Esophagus (tissue), 2 donors: ENCODE results near the gene GIT2. TPM values are rescaled to one million over a fixed set of nuclear protein-coding genes. Genes with fewer than 3 reads are reported as not detected.
A peak's percentile ranks its signal among the peaks of the same experiment; 100 is the strongest.

Source experiments
- H3K27ac ChIP-seq, 2 donors: one replicate each; pipeline ENCODE4 v1.5.1; 2013; ENCODE audit warnings: low read depth in 2 of 2, mild to moderate bottlenecking in 2 of 2, inconsistent platforms in 1 of 2, low read length in 1 of 2, moderate library complexity in 1 of 2
- H3K27me3 ChIP-seq, 2 donors: one replicate each; pipeline ENCODE4 v1.6.1; 2013; ENCODE audit warnings: low read length in 2 of 2, control low read depth in 1 of 2, mild to moderate bottlenecking in 1 of 2; ENCODE audit not compliant: insufficient read depth in 2 of 2, control insufficient read depth in 1 of 2
- H3K36me3 ChIP-seq, 2 donors: one replicate each; pipeline ENCODE4 v1.6.1; 2013; ENCODE audit warnings: low read length in 1 of 2; ENCODE audit not compliant: control insufficient read depth in 2 of 2, insufficient read depth in 2 of 2
- H3K4me1 ChIP-seq, 2 donors: one replicate each; pipeline ENCODE4 v1.6.1; 2013; ENCODE audit warnings: low read length in 1 of 2; ENCODE audit not compliant: control insufficient read depth in 2 of 2, insufficient read depth in 2 of 2
- H3K4me3 ChIP-seq, 2 donors: one replicate each; pipeline ENCODE4 v1.5.1; 2013; ENCODE audit warnings: low read length in 2 of 2, mild to moderate bottlenecking in 2 of 2, low read depth in 1 of 2, moderate library complexity in 1 of 2
- H3K9me3 ChIP-seq, 2 donors: one replicate each; pipeline ENCODE4 v1.6.1; 2013; ENCODE audit warnings: mild to moderate bottlenecking in 2 of 2, low read depth in 1 of 2, low read length in 1 of 2, moderate library complexity in 1 of 2; ENCODE audit not compliant: control insufficient read depth in 2 of 2, insufficient read depth in 1 of 2
- WGBS, 2 donors: extraction: QIAGEN DNeasy Blood & Tissue Kit; methylation state at CpG; one replicate each; pipeline ENCODE4 v1.1.7; 2013; 5-methylcytosine and 5-hydroxymethylcytosine counted together
- polyA plus RNA-seq, 2 donors: library from polyadenylated mRNA; stranded (reverse); fragments of 200-250 nt; gene quantifications; one replicate each; pipeline ENCODE4 v1.2.3, GENCODE V29; 2013
- donor health status: healthy with polysubstance abuse.
- donor health status: Bipolar disorder and iron deficiency.

GIT2 gene
- polyA plus RNA-seq, 2 donors: 7.4 to 10.6 TPM

GRCh38 chr12:109998241-109998903 is 2.2 kb upstream of the GIT2 start:
- peak overlapping the region; percentile 69 to 75 for H3K27ac ChIP-seq
- peak overlapping the region; percentile 95 for H3K4me3 ChIP-seq
- H3K4me1 ChIP-seq: peaks cover 0 to 2% of the 10 kb centered on the region in 2 donors

GRCh38 chr12:109997393-109997792 is 1.2 kb upstream of the GIT2 start:
- H3K27ac ChIP-seq: no peak overlapping the region
- no peaks in the 10 kb centered on the region for H3K27me3 ChIP-seq
- H3K4me3 ChIP-seq: no peak overlapping the region
- WGBS, 2 donors: 89 to 91% methylated on average over 4 of the region's 4 CpGs
- no peaks in the 10 kb centered on the region for H3K9me3 ChIP-seq
- H3K36me3 ChIP-seq: no peaks in the 10 kb centered on the region
- H3K4me1 ChIP-seq: no peaks in the 10 kb centered on the region

More at GRCh38 chr12:109998241-109998903, 2.2 kb upstream of the GIT2 start:
- WGBS, 2 donors: 51 to 60% methylated on average over 9 of the region's 9 CpGs
- H3K27me3 ChIP-seq: no peaks in the 10 kb centered on the region
- H3K9me3 ChIP-seq: no peaks in the 10 kb centered on the region
- H3K36me3 ChIP-seq: no peaks in the 10 kb centered on the region

GRCh38 chr12:109996483-109996853 is 300 bp upstream of the GIT2 start:
- Histone ChIP-seq H3K4me3 (peak overlapping the region; percentile 93 to 97), H3K4me1 (no peaks in the 10 kb centered on the region), H3K27me3 (no peaks in the 10 kb centered on the region), H3K36me3 (peaks cover 0 to 2% of the 10 kb centered on the region in 2 donors), H3K27ac (no peak overlapping the region), H3K9me3 (no peaks in the 10 kb centered on the region)
- WGBS, 2 donors: 49 to 50% methylated on average over 2 of the region's 2 CpGs

GRCh38 chr12:109995361-109995685 is 845 bp downstream of the GIT2 start:
- Histone ChIP-seq H3K9me3 (no peaks in the 10 kb centered on the region), H3K27me3 (no peaks in the 10 kb centered on the region), H3K27ac (peak overlapping the region; percentile 83 to 88), H3K36me3 (peaks cover 0 to 2% of the 10 kb centered on the region in 2 donors), H3K4me1 (no peaks in the 10 kb centered on the region), H3K4me3 (peak overlapping the region; percentile 93 to 97)
- WGBS, 2 donors: 1% methylated on average over 6 of the region's 6 CpGs

GRCh38 chr12:109994401-109995175 is 1.6 kb downstream of the GIT2 start:
- WGBS, 2 donors: 30 to 38% methylated on average over 6 of the region's 6 CpGs
- Histone ChIP-seq H3K4me1 (no peaks in the 10 kb centered on the region), H3K4me3 (peak overlapping the region in 1 of 2 donors; percentile 97), H3K27me3 (no peaks in the 10 kb centered on the region), H3K27ac (no peak overlapping the region), H3K9me3 (no peaks in the 10 kb centered on the region), H3K36me3 (peaks cover 2 to 3% of the 10 kb centered on the region in 2 donors)

GRCh38 chr12:109993091-109993490 is 3.1 kb downstream of the GIT2 start:
- WGBS, 2 donors: 72 to 81% methylated on average over 2 of the region's 2 CpGs
- Histone ChIP-seq H3K4me3 (no peak overlapping the region), H3K4me1 (no peaks in the 10 kb centered on the region), H3K27me3 (no peaks in the 10 kb centered on the region), H3K27ac (no peak overlapping the region), H3K9me3 (no peaks in the 10 kb centered on the region), H3K36me3 (peaks cover 7 to 8% of the 10 kb centered on the region in 2 donors)

GRCh38 chr12:109991586-109991985 is 4.6 kb downstream of the GIT2 start:
- Histone ChIP-seq H3K4me3 (no peak overlapping the region), H3K9me3 (no peaks in the 10 kb centered on the region), H3K36me3 (peaks cover 7 to 8% of the 10 kb centered on the region in 2 donors), H3K4me1 (no peaks in the 10 kb centered on the region), H3K27me3 (no peaks in the 10 kb centered on the region), H3K27ac (no peak overlapping the region)
- 90 to 92% methylated on average over 5 of the region's 5 CpGs for WGBS, 2 donors

- 70 to 77% methylated on average over 5 of the region's 5 CpGs for WGBS, 2 donors
- Histone ChIP-seq H3K36me3 (peaks cover 8 to 9% of the 10 kb centered on the region in 2 donors), H3K27me3 (no peaks in the 10 kb centered on the region), H3K4me3 (no peak overlapping the region), H3K4me1 (no peaks in the 10 kb centered on the region), H3K27ac (no peak overlapping the region), H3K9me3 (no peaks in the 10 kb centered on the region)
These were observed 6.8 kb downstream of the GIT2 start for GRCh38 chr12:109989380-109989779.

- Histone ChIP-seq H3K27ac (no peak overlapping the region), H3K36me3 (peaks cover 8 to 9% of the 10 kb centered on the region in 2 donors), H3K4me3 (no peak overlapping the region), H3K4me1 (no peaks in the 10 kb centered on the region), H3K9me3 (no peaks in the 10 kb centered on the region), H3K27me3 (no peaks in the 10 kb centered on the region)
- 69 to 79% methylated on average over 8 of the region's 8 CpGs for WGBS, 2 donors
These were observed 7.3 kb downstream of the GIT2 start for GRCh38 chr12:109988903-109989302.

- no peak overlapping the region for H3K27ac ChIP-seq
- peaks cover 9 to 12% of the 10 kb centered on the region in 2 donors for H3K36me3 ChIP-seq
- 90 to 91% methylated on average over 10 of the region's 10 CpGs for WGBS, 2 donors
- no peaks in the 10 kb centered on the region for H3K27me3 ChIP-seq
- no peaks in the 10 kb centered on the region for H3K9me3 ChIP-seq
- no peak overlapping the region for H3K4me3 ChIP-seq
- H3K4me1 ChIP-seq: no peaks in the 10 kb centered on the region
These were observed 7.9 kb downstream of the GIT2 start for GRCh38 chr12:109988274-109988673.
